ENCODE data around the gene C6orf89.

C6orf89 gene

DNA sequence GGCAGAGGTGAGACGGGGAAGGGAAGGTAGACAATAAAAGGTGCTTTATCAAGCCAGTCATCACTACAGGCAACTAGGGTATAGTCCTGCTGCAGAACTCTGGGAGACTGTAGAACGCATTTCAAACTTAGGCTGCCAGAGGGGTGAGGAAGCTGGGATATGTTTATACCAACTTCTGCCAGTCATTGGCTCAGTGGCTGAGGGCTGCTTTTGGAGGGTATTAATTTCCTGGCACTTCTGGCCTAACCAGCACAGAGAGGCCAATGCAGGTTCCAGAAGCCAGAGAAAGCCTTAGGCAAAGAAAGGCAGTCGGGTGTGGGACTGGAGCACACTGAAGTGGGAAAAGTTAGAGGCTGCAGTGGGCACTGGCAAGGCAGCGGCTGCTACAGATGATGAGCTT, 42.6 kb upstream of the C6orf89 start:
- TF ChIP-seq, protein P1, sequence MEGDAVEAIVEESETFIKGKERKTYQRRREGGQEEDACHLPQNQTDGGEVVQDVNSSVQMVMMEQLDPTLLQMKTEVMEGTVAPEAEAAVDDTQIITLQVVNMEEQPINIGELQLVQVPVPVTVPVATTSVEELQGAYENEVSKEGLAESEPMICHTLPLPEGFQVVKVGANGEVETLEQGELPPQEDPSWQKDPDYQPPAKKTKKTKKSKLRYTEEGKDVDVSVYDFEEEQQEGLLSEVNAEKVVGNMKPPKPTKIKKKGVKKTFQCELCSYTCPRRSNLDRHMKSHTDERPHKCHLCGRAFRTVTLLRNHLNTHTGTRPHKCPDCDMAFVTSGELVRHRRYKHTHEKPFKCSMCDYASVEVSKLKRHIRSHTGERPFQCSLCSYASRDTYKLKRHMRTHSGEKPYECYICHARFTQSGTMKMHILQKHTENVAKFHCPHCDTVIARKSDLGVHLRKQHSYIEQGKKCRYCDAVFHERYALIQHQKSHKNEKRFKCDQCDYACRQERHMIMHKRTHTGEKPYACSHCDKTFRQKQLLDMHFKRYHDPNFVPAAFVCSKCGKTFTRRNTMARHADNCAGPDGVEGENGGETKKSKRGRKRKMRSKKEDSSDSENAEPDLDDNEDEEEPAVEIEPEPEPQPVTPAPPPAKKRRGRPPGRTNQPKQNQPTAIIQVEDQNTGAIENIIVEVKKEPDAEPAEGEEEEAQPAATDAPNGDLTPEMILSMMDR (IDR thresholded peaks at IDR 0.05), result no peak
- Histone ChIP-seq H3K9ac (no peak overlapping the region), H3K9me3 (ENCODE audit: control insufficient read depth, low read length) (no peaks in the 10 kb centered on the region), H3K4me3 (ENCODE audit: low read depth, low read length) (no peak overlapping the region), H2AFZ (no peak overlapping the region), H3K4me2 (ENCODE audit: low read length) (no peak overlapping the region), H3K4me1 (peaks cover 9% of the 10 kb centered on the region), H3K79me2 (no peaks in the 10 kb centered on the region), H3K36me3 (ENCODE audit: control insufficient read depth, insufficient read depth, low read length) (no peaks in the 10 kb centered on the region), H3K27me3 (ENCODE audit: control insufficient read depth, insufficient read depth, low read length) (no peaks in the 10 kb centered on the region), H3K27ac (no peak overlapping the region)

DNA sequence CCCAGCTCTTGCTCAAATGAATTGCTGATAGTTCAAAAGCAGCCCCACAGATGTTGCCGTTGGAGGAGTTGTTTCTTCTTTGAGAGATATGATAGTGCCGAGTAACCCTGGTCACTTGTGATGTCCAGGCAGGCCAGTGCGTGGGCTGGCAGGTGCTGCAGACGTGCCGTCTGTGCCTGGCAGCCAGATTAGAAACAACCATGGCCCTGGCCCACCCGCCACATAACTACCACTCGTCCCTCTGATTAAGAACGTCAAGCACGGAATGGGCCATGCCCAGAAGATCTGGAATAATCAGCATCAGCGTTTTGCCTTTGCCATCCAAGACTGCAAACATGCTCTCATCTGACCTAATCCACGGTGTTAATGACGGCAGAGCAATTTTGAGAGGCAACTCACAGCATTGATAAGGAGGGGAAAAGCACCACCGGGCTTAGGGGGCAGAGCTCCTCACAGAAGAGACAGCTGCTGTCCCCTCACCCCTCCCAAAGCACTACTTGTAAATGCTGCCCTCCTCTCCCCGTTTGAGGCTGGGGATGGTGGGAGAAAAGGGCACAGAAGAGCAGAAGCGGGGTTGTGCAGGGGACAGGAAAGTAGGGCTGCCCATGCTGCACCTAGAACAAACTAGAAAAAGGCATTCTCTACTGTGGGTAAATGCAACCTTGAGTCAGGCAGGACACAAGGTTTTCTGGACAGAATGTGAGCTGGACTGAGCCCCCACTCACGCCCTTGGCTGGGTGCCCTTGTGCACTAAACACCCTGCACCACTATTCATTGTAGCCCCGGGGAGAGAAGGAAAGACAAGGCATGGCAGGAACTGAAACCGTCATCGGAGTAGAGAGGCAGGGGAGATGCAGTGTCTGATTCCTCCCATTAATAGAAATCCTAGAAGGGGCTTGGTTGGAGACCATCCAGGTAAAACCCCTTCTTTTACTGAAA, 41.3 kb upstream of the C6orf89 start:
- no peak overlapping the region for H2AFZ ChIP-seq
- no peak overlapping the region for H3K27ac ChIP-seq
- no peaks in the 10 kb centered on the region for H3K79me2 ChIP-seq
- no peaks in the 10 kb centered on the region for H3K27me3 ChIP-seq (ENCODE audit: control insufficient read depth, insufficient read depth, low read length)
- H3K4me2 ChIP-seq (ENCODE audit: low read length), result no peak overlapping the region
- peaks cover 11% of the 10 kb centered on the region for H3K4me1 ChIP-seq
- H3K4me3 ChIP-seq (ENCODE audit: low read depth, low read length), result no peak overlapping the region
- no peaks in the 10 kb centered on the region for H3K36me3 ChIP-seq (ENCODE audit: control insufficient read depth, insufficient read depth, low read length)
- TF ChIP-seq, protein P1 (IDR thresholded peaks at IDR 0.05), result no peak
- no peaks in the 10 kb centered on the region for H3K9me3 ChIP-seq (ENCODE audit: control insufficient read depth, low read length)
- H3K9ac ChIP-seq, result no peak overlapping the region

DNA sequence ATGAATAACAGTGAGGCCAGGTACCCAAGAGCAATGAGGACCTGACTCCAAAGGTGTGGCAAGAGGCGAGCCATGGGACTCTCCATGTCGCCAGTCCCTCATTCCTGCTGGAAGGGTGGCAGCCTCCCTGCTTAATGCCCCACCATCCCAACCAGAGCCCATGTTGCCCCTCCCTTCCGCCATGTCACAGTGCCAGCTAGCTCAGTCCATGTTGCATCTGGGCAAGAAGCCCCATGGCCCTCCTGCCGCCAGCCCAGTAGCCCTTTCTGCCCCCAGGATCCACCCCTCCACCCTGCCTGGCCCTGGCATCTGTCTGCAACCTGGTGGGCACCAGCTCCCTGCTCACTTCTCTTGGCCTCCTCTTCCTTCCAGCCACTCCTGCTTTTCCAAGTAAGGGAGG, 40.5 kb upstream of the C6orf89 start:
- Histone ChIP-seq H3K79me2 (no peaks in the 10 kb centered on the region), H2AFZ (no peak overlapping the region), H3K4me1 (peaks cover 9% of the 10 kb centered on the region), H3K27me3 (ENCODE audit: control insufficient read depth, insufficient read depth, low read length) (no peaks in the 10 kb centered on the region), H3K36me3 (ENCODE audit: control insufficient read depth, insufficient read depth, low read length) (no peaks in the 10 kb centered on the region), H3K27ac (no peak overlapping the region), H3K9me3 (ENCODE audit: control insufficient read depth, low read length) (no peaks in the 10 kb centered on the region), H3K4me3 (ENCODE audit: low read depth, low read length) (no peak overlapping the region), H3K4me2 (ENCODE audit: low read length) (no peak overlapping the region), H3K9ac (no peak overlapping the region)
- TF ChIP-seq, protein P1 (IDR thresholded peaks at IDR 0.05), result no peak

DNA sequence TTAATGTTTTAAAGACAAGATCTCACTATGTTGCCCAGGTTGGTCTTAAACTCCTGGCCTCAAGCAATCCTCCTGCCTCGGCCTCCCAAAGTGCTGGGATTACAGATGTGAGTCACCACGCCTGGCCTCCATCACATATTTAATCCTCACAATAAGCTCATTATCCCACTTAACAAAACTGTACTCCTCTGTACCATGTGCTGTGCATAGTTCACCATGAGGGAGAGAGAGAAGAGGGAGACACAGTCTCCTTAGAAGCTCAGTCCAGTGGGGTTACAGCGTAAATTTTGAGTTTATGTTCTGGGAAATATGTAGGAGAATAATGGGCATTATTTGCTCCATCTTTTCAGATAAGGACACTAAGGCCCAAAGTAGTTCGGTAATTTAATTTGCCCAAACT, 38.6 kb upstream of the C6orf89 start:
- H2AFZ ChIP-seq, result no peak overlapping the region
- no peaks in the 10 kb centered on the region for H3K36me3 ChIP-seq (ENCODE audit: control insufficient read depth, insufficient read depth, low read length)
- H3K9ac ChIP-seq, result no peak overlapping the region
- no peak overlapping the region for H3K27ac ChIP-seq
- TF ChIP-seq, protein P1 (IDR thresholded peaks at IDR 0.05), result no peak
- H3K9me3 ChIP-seq (ENCODE audit: control insufficient read depth, low read length), result no peaks in the 10 kb centered on the region
- no peak overlapping the region for H3K4me3 ChIP-seq (ENCODE audit: low read depth, low read length)
- H3K27me3 ChIP-seq (ENCODE audit: control insufficient read depth, insufficient read depth, low read length), result no peaks in the 10 kb centered on the region
- no peaks in the 10 kb centered on the region for H3K79me2 ChIP-seq
- no peak overlapping the region for H3K4me2 ChIP-seq (ENCODE audit: low read length)
- peaks cover 6% of the 10 kb centered on the region for H3K4me1 ChIP-seq

DNA sequence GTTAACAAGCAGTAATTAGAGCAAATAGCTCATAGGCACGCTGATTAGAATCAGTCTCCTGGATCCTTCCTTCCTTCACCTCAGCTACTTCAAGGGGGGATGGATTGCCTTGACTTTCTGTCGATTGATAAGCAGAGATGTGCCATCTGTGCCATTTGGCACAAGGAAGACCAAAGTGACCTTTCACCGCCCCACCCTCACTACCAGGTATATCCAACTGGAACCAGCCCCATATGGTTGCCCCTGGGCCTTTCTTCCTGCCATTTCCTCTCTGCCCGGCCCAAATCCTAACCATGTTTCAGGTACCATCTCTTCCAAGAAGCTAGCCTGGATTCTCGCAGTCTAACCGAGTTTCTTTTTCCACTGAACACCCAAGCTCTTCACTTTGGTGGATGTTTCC, 37.8 kb upstream of the C6orf89 start:
- Histone ChIP-seq H2AFZ (no peak overlapping the region), H3K27ac (no peak overlapping the region), H3K4me3 (ENCODE audit: low read depth, low read length) (no peak overlapping the region), H3K27me3 (ENCODE audit: control insufficient read depth, insufficient read depth, low read length) (no peaks in the 10 kb centered on the region), H3K9me3 (ENCODE audit: control insufficient read depth, low read length) (no peaks in the 10 kb centered on the region), H3K4me1 (peaks cover 6% of the 10 kb centered on the region), H3K4me2 (ENCODE audit: low read length) (no peak overlapping the region), H3K79me2 (no peaks in the 10 kb centered on the region), H3K36me3 (ENCODE audit: control insufficient read depth, insufficient read depth, low read length) (no peaks in the 10 kb centered on the region), H3K9ac (no peak overlapping the region)
- TF ChIP-seq, protein P1 (IDR thresholded peaks at IDR 0.05), result no peak
